Neural crest cell (in vitro differentiated cells): ENCODE data around the gene MARCHF7. TPM values are rescaled to one million over a fixed set of nuclear protein-coding genes. Genes with fewer than 3 reads are reported as not detected.

Source experiments
- DNase-seq: peaks from one replicate; pipeline ENCODE4 v3.0.0; 2021; ENCODE audit warnings: low read depth, mixed read lengths, low spot score
- H3K27ac Mint-ChIP-seq: one replicate; pipeline ENCODE4 v1.8.0; 2021; ENCODE audit warnings: mild to moderate bottlenecking, mixed read lengths; ENCODE audit not compliant: unreplicated experiment
- H3K27me3 Mint-ChIP-seq: 2 replicates; pipeline ENCODE4 v1.8.0; 2021; ENCODE audit warnings: low read depth, mild to moderate bottlenecking, mixed read lengths
- H3K36me3 Mint-ChIP-seq: 2 replicates; pipeline ENCODE4 v1.8.0; 2021; ENCODE audit warnings: low read depth, mild to moderate bottlenecking, mixed read lengths
- H3K4me1 Mint-ChIP-seq: 2 replicates; pipeline ENCODE4 v1.8.0; 2021; ENCODE audit warnings: mixed read lengths
- H3K4me3 Mint-ChIP-seq: one replicate; pipeline ENCODE4 v1.8.0; 2021; ENCODE audit warnings: mild to moderate bottlenecking, mixed read lengths
- H3K9me3 Mint-ChIP-seq: 2 replicates; pipeline ENCODE4 v1.8.0; 2021; ENCODE audit warnings: mixed read lengths
- CTCF ChIP-seq: fragments of 200-600 bp; sonication (generic); conservative IDR thresholded peaks from 2 replicates; pipeline ENCODE4 v1.5.0; 2021; ENCODE audit warnings: antibody characterized with exemption, mild to moderate bottlenecking
- total RNA-seq: library from RNA; stranded (reverse); gene quantifications from 2 replicates; pipeline ENCODE4 v1.2.1, GENCODE V29; 2021

The MARCHF7 gene
- total RNA-seq, 1 donor from 2014 or later = 89.9 TPM

GRCh38 chr2:159684796-159685195 lies 27.5 kb upstream of the MARCHF7 start:
- H3K4me3 Mint-ChIP-seq = no peak overlapping the region
- no peaks in the 10 kb centered on the region for H3K27me3 Mint-ChIP-seq
- H3K36me3 Mint-ChIP-seq = no peaks in the 10 kb centered on the region
- TF ChIP-seq CTCF = no peak
- H3K9me3 Mint-ChIP-seq = peaks cover 2% of the 10 kb centered on the region
- no peaks in the 10 kb centered on the region for H3K4me1 Mint-ChIP-seq
- no peak for DNase-seq
- H3K27ac Mint-ChIP-seq = no peak overlapping the region

- Mint-ChIP-seq H3K36me3 (peaks cover 10% of the 10 kb centered on the region), H3K4me3 (no peak overlapping the region)
These were observed 17.7 kb upstream of the MARCHF7 start for GRCh38 chr2:159694500-159695040.

GRCh38 chr2:159695795-159696448 lies 16.4 kb upstream of the MARCHF7 start:
- Mint-ChIP-seq H3K27ac (no peak overlapping the region), H3K9me3 (peaks cover 6% of the 10 kb centered on the region), H3K4me3 (no peak overlapping the region), H3K36me3 (peaks cover 10% of the 10 kb centered on the region), H3K4me1 (no peaks in the 10 kb centered on the region), H3K27me3 (no peaks in the 10 kb centered on the region)
- no peak for TF ChIP-seq CTCF
- DNase-seq = no peak

More at GRCh38 chr2:159694500-159695040, 17.7 kb upstream of the MARCHF7 start:
- no peak for DNase-seq
- Mint-ChIP-seq H3K27me3 (no peaks in the 10 kb centered on the region), H3K4me1 (no peaks in the 10 kb centered on the region), H3K9me3 (peaks cover 10% of the 10 kb centered on the region), H3K27ac (no peak overlapping the region)
- no peak for TF ChIP-seq CTCF

GRCh38 chr2:159703491-159703890 lies 8.8 kb upstream of the MARCHF7 start:
- Mint-ChIP-seq H3K4me3 (no peak overlapping the region), H3K27ac (no peak overlapping the region), H3K9me3 (no peaks in the 10 kb centered on the region), H3K27me3 (no peaks in the 10 kb centered on the region), H3K4me1 (no peaks in the 10 kb centered on the region), H3K36me3 (no peaks in the 10 kb centered on the region)
- TF ChIP-seq CTCF = no peak
- DNase-seq = no peak

- Mint-ChIP-seq H3K27me3 (no peaks in the 10 kb centered on the region), H3K4me3 (no peak overlapping the region), H3K4me1 (peaks cover 2% of the 10 kb centered on the region), H3K9me3 (no peaks in the 10 kb centered on the region), H3K27ac (no peak overlapping the region), H3K36me3 (no peaks in the 10 kb centered on the region)
- TF ChIP-seq CTCF = no peak
- DNase-seq = no peak
These were observed 5.8 kb upstream of the MARCHF7 start for GRCh38 chr2:159706385-159706980.
